Measurements from ENCODE around the gene SLC17A8.

SLC17A8 gene

GRCh38 chr12:100455896-100456295, 99.0 kb downstream of the SLC17A8 start:
- no peak for TF ChIP-seq POLR2AphosphoS5 (IDR thresholded peaks at IDR 0.05; ENCODE audit: low read depth, low read length)
- TF ChIP-seq PAX5 (IDR thresholded peaks at IDR 0.05; ENCODE audit: insufficient read depth, low read length, severe bottlenecking) = no peak
- TF ChIP-seq POU2F2 (IDR thresholded peaks at IDR 0.05; ENCODE audit: low read depth, low read length) = no peak
- no peak for TF ChIP-seq TAF1 (IDR thresholded peaks at IDR 0.05; ENCODE audit: low read depth, low read length)
- no peak for TF ChIP-seq POLR2A (IDR thresholded peaks at IDR 0.05; ENCODE audit: low read depth, low read length)
- no peak for TF ChIP-seq SPI1 (IDR thresholded peaks at IDR 0.05; ENCODE audit: low read depth, low read length)
- FAIRE-seq (no peak), DNase-seq (ENCODE audit: insufficient read length, low spot score) (no peak)

DNA sequence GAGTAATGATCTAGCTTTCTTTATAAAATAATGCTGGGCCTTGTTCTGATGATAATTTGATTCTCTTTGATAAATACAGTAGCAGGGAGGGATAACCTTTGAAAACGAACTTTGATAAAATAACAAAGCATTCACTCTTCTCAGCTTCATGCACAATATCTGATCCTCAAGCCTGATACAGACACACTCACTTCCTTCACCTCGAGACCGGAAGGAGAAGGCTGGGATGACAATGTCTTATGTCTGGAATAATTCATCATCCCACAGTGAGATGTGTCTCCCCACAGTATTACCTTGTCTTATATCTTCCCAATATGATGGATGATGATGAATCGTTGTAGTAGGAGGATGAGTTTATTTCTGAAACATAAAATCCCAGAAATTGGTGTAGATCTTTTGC, 101.3 kb downstream of the SLC17A8 start:
- DNase-seq (ENCODE audit: insufficient read length, low spot score) (no peak), FAIRE-seq (no peak)
- no peak for TF ChIP-seq POU2F2 (IDR thresholded peaks at IDR 0.05; ENCODE audit: low read depth, low read length)
- no peak for TF ChIP-seq POLR2AphosphoS5 (IDR thresholded peaks at IDR 0.05; ENCODE audit: low read depth, low read length)
- TF ChIP-seq SPI1 (IDR thresholded peaks at IDR 0.05; ENCODE audit: low read depth, low read length) = no peak
- TF ChIP-seq TAF1 (IDR thresholded peaks at IDR 0.05; ENCODE audit: low read depth, low read length) = no peak
- no peak for TF ChIP-seq POLR2A (IDR thresholded peaks at IDR 0.05; ENCODE audit: low read depth, low read length)
- no peak for TF ChIP-seq PAX5 (IDR thresholded peaks at IDR 0.05; ENCODE audit: insufficient read depth, low read length, severe bottlenecking)

DNA sequence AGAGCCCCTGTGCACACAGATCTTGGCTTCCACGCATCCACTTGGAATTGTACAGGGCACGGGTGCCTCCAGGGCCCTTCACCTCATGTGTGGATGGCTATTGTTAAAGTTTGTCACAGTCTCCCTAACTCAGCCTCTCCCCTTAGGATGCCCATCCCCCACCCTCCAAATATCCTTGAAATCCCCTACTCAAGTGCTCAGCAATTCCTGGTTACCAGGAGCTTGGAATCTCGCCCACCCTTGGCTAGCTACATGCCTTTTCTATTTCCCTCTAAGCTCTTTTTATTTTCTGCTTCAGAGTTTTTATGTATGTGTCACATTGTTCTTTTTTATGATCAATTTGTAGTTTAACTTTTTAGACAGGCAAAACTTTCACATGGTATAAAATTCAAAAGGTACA, 103.8 kb downstream of the SLC17A8 start:
- TF ChIP-seq POLR2AphosphoS5 (IDR thresholded peaks at IDR 0.05; ENCODE audit: low read depth, low read length) = no peak
- TF ChIP-seq SPI1 (IDR thresholded peaks at IDR 0.05; ENCODE audit: low read depth, low read length) = no peak
- no peak for TF ChIP-seq POLR2A (IDR thresholded peaks at IDR 0.05; ENCODE audit: low read depth, low read length)
- TF ChIP-seq POU2F2 (IDR thresholded peaks at IDR 0.05; ENCODE audit: low read depth, low read length) = no peak
- TF ChIP-seq PAX5 (IDR thresholded peaks at IDR 0.05; ENCODE audit: insufficient read depth, low read length, severe bottlenecking) = no peak
- DNase-seq (ENCODE audit: insufficient read length, low spot score) (no peak), FAIRE-seq (no peak)

GRCh38 chr12:100461330-100461973, 104.6 kb downstream of the SLC17A8 start:
- no peak for DNase-seq (ENCODE audit: insufficient read length, low spot score)
- TF ChIP-seq PAX5 (IDR thresholded peaks at IDR 0.05; ENCODE audit: insufficient read depth, low read length, severe bottlenecking) (no peak), SPI1 (IDR thresholded peaks at IDR 0.05; ENCODE audit: low read depth, low read length) (no peak), POU2F2 (IDR thresholded peaks at IDR 0.05; ENCODE audit: low read depth, low read length) (no peak), TAF1 (IDR thresholded peaks at IDR 0.05; ENCODE audit: low read depth, low read length) (no peak), POLR2AphosphoS5 (IDR thresholded peaks at IDR 0.05; ENCODE audit: low read depth, low read length) (no peak), POLR2A (IDR thresholded peaks at IDR 0.05; ENCODE audit: low read depth, low read length) (no peak)
- FAIRE-seq = no peak

GRCh38 chr12:100463661-100464060, 106.8 kb downstream of the SLC17A8 start:
- DNase-seq (ENCODE audit: insufficient read length, low spot score) (no peak), FAIRE-seq (no peak)
- no peak for TF ChIP-seq TAF1 (IDR thresholded peaks at IDR 0.05; ENCODE audit: low read depth, low read length)

DNA sequence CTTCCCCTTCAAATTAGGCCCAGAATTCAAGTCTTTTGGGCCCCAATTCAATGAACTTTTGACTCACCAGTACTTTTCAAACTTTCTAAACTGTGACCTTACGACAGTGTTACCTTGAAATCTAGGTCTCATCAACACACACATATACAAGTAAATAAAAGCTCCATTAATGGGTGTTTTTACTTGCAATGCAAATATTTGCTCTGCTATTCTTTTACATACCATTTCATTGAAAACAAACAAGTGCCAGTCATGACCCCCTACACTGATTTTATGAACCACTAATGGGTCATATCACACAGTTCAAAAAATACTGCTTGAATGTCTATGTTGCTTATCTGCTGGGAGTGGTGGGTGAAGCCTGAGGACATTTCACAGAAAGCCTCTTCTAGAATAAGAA, 107.7 kb downstream of the SLC17A8 start:
- TF ChIP-seq SPI1 (IDR thresholded peaks at IDR 0.05; ENCODE audit: low read depth, low read length) = no peak
- no peak for TF ChIP-seq POLR2AphosphoS5 (IDR thresholded peaks at IDR 0.05; ENCODE audit: low read depth, low read length)
- no peak for TF ChIP-seq POLR2A (IDR thresholded peaks at IDR 0.05; ENCODE audit: low read depth, low read length)
- no peak for TF ChIP-seq PAX5 (IDR thresholded peaks at IDR 0.05; ENCODE audit: insufficient read depth, low read length, severe bottlenecking)
- TF ChIP-seq POU2F2 (IDR thresholded peaks at IDR 0.05; ENCODE audit: low read depth, low read length) = no peak
- TF ChIP-seq TAF1 (IDR thresholded peaks at IDR 0.05; ENCODE audit: low read depth, low read length) = no peak
- no peak for DNase-seq (ENCODE audit: insufficient read length, low spot score)

GRCh38 chr12:100468126-100468525, 111.3 kb downstream of the SLC17A8 start:
- DNase-seq (ENCODE audit: insufficient read length, low spot score) = no peak
- TF ChIP-seq SPI1 (IDR thresholded peaks at IDR 0.05; ENCODE audit: low read depth, low read length) (no peak), POLR2AphosphoS5 (IDR thresholded peaks at IDR 0.05; ENCODE audit: low read depth, low read length) (no peak), TAF1 (IDR thresholded peaks at IDR 0.05; ENCODE audit: low read depth, low read length) (no peak), POLR2A (IDR thresholded peaks at IDR 0.05; ENCODE audit: low read depth, low read length) (no peak), PAX5 (IDR thresholded peaks at IDR 0.05; ENCODE audit: insufficient read depth, low read length, severe bottlenecking) (no peak), POU2F2 (IDR thresholded peaks at IDR 0.05; ENCODE audit: low read depth, low read length) (no peak)
- no peak for FAIRE-seq

More for the DNA sequence above, 107.7 kb downstream of the SLC17A8 start:
- no peak for FAIRE-seq
